HG02678 (cell line): ENCODE results near the gene GRID1.
"Not testable (repeated sequence)": the region's sequence is repeated elsewhere in the genome, so short reads cannot be mapped to it uniquely, and the experiment has no call there.

Source experiments
- ATAC-seq: cut with Tn5 transposase; IDR thresholded peaks from one replicate; pipeline ENCODE4 v1.9.1; 2021; ENCODE audit warnings: mild to moderate bottlenecking, moderate library complexity; ENCODE audit not compliant: unreplicated experiment

The GRID1 gene

DNA sequence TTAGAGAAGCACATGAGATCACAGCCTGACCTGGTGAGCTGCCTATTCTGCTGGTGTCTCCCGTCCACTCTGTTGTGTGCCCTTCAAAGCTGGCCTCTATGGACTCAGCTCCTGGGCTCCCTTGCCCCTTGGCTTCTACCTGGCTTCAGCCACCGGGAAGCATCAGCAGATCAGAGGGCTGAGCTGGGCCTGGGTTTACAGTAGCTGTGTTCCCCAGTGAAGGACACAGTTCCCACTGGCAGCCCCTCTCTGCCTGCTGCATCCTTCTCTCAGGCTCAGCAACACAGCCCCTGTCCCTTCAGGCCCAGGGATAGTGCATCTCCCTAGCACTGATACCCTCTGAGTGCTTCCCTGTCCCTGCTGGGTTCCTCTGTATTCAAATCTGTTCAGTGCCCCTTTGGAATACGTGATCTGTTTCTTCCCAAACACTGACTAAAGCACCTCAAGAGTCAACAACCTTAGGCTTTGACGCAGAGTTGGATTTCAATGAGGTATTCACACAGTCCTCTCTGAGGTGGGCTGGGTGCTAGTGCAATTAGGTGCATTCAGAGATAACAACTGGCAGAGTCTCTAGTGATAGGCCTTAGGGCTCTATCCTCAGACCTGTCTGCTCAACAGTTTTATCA, 109.8 kb downstream of the GRID1 start:
- no peak for ATAC-seq

DNA sequence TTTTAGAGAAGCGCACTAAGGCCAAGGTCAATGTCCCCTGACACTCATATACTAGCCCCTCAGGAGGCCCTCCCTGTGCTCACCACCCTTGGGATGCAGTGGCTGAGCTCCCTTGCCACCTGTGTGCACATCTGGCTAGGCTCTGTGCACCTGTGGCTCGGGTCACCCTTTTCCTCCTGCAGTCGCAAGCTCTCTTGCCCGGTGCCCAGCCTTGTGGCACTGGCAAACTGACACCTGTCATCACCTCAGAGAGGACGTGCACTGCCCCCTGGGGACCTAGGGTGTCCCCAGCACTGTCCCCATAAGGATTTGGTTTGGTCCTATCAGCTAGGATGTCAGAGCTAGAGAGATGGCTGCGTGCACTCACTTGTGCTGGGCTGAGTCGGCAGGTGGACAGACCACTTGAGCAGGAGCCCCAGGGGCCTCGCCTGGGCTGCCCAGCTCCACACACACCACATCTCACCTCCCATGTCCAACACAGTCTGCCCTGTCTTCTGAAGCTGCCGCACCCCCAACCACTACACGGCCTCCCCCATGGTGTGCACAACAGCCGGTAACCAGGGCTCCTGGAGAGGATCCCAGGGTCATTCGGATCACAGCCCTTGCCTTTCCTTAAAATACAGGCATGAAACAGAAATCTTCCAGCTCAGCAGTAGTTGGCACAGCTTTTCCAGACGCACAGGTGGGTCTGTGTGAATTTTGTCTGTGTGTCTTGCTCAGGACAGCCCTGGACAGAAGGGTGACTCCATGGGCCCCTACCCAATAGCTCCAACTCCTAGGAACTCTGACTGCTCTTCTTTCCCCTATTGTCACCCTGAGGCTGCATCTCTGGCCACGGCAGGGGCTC, 111.0 kb downstream of the GRID1 start:
- ATAC-seq: no peak

DNA sequence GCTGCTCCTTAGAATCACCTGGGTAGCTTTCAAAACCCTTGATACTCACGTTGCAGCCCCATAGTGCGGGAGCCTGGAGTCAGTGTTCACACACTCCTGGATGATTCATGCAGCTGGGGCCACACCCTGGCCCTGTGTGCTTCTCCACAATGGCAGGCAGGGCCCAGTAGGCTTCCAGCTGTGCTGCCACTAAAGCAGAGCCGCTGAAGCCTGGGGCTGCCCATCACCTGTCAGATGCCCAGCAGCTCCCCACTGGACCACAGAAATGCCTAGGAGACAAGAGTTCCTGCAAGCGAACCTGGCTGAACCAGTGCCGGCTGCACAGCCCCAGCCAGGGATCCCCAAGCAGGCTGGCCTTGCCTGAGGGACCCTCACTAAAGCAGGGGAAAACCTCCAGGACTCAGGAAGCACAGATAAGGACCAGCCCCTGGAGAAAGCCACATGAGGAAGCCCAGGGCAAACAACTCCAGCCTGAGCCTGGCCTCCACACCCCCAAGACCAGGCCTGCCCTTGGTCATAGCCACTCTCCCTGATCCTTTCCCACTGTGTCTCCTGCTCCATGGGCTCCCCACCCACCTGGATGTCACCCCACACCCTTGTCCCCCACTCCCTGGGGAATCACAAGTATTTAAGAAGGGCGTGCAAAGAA, 111.9 kb downstream of the GRID1 start:
- ATAC-seq: no peak

DNA sequence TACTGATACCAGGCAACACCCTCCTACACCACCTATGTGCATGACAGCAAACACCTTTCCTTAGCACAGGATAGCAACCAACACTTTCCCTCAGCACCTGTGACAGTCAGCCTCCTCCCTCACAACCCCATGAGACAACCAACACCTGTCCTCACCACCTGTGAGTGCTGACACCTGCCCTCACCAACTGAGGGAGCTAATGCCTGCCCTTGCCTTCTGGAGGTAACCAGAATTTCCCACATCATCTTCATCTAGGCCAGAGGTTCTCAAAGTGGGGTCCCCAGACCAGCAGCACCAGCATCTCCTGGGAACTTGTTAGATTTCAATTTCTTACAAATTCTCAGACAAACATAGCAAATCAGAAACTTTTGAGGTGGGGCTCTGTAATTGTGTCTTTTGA, 112.5 kb downstream of the GRID1 start:
- ATAC-seq: no peak

DNA sequence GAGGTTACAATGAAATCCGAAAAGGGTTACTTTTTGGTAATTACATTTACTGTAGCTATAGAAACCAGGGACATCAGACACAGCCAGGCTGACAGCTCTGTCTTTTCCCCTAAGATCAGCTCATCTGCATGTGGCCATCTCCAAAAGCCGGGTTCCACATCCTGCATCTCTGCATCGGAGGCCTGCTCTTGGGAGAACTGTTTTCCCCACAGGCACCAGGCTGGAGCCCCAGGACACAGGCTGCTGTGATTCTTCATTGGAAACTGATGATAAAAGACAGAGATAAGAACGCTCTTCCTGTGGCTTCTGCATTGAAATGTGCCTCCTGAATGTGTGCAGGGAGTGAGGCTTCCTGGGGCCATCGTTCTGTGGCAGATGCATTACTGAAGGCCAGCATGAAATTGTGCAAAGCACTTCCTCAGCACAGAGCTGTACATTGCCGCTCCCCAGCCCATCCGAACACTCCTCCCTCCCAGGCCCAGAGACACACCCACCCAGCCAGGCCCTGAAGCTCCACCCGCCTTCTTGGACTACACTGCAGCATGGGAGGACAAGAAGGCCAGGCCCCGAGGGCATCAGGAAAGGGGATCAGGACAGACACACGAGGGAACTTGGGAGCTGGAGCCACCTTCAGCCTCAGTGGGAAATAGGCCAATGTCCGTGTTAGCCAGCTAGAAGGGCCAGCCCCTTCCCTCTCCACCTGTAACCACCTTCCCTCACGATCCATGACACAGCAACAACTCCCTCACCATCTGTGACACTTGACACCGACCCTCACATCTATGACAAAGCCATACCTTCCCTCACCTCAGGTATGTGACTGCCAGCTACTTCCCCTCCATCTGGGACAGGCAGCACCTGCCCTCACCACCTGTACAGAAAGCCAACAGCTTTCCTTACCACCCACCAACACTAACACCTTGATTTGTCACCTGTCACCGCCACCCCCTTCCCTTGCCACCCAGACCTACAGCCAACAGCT, 113.2 kb downstream of the GRID1 start:
- no peak for ATAC-seq

DNA sequence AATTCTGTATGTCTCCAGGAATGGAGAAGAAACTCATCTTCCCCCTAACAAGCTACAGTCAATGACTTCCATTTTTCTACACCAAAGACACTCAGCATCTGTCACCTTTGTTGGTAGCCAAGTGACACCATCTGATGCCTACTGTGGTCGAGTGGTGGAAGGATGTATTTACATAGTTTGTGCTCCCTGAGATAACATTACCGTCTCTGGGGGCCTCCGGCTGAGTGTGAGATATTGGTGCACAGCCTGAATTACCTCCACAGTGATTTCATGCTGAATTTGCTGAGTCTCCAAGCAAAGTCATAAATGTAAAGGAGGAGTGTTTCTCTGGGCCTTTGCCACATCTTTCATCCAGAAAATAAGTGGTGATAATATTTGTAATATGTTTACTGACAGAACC, 114.0 kb downstream of the GRID1 start:
- no peak for ATAC-seq

DNA sequence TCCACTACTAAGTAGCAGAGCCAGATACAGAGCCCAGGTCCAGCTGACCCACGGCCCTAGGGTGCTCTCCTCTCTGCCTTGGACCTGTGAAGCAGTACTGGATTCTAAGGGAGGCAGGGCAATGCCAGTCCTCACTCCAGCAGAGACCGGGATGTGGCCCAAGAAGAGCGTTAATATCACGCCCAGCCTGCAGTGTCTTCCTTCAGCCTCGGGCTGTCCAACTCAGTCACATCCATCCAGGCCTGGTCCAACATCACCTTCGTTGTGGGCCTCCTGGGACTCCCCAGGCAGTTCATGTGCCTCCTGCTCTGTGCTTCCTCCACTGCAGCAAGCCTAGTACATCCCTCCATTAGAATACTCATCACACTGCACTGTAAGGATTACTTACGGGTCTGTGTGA, 114.5 kb downstream of the GRID1 start:
- no peak for ATAC-seq

DNA sequence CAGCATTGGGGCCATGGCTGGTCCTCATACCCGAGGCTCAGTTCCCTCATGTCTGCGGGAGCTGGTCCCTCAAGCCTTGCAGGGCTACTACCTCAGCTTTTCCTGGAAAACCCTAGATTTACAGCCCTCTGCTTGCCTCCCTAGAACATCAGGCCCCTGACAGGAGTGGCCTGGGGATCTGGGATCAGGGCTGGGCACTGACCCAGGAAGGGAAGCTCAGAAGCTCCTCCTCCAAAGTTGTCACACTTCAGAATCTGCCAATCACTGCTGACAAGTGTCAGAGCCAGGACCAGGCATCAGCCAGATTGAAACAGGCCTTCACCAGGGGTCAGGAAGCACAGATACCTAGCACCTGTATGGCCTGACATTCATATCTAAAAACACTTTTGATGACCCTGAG, 115.2 kb downstream of the GRID1 start:
- ATAC-seq: no peak

DNA sequence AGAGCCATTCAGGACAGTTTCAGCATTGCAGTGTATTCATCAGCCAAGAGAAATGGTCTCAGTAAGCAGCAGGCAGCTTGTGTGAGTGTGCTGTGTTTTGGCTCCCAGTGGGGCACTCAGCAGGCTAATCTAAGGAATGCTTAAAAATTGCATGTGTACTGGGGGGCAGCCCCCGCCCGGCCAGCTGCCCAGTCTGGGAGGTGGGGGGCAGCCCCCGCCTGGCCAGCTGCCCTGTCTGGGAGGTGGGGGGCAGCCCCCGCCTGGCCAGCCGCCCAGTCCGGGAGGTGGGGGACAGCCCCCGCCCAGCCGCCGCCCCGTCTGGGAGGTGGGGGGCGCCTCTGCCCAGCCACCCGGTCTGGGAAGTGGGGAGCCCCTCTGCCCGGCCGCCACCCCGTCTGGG, 116.2 kb downstream of the GRID1 start:
- no peak for ATAC-seq

DNA sequence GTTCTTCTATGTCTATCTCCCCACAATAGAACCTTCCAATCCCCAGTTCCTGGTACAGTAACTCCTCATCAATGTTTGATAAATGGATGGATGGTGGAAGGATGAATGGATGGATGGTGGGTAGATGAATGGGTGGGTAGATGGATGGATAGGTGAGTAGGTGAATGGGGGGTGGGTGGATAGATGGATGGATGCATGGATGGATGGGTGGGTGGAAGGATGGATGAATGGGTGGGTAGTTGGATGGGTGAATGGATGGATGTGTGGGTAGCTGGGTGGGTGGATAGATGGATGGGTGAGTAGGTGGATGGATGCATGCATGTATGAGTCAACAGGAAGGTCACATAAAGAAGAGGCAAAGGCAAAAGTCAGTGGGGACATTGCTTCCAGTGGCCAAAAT, 116.8 kb downstream of the GRID1 start:
- no peak for ATAC-seq

DNA sequence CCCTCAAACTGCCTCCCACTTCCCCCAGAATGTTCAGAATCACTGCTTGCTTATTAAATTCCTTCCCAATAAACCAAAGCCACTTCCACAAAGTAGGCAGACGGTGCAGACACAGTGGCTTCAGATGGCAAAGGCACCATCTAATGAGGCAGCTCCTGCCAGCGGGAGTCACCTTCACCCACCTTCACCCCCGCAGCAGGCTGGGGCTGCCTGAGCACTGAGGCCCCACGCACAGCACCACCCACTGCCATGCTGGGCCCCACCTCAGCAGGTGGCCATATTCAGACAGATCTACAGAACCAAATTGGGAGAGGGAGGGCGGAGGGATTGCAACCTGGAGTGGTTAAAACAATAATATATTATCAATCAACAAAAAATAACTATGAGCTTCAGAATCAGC, 118.5 kb downstream of the GRID1 start:
- no peak for ATAC-seq

DNA sequence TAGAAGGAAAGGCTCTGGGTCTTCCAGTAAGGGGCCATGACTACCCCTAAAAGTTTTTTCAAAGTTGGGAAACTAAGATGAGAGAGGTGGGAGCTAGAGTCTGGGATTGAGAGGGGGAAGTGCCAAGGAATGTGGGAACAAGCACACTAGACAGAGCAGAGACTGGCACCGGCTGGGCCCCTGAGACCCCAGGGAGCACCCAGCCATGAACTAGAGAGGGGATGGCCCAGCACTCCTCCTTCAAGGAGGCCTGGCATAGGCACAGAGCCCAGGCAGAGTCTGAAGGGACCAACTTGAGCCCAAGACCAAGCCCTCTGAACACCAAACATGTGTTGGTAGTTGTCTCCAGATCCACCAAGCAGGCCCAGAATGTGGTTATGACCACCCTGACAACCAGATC, 119.0 kb downstream of the GRID1 start:
- no peak for ATAC-seq

DNA sequence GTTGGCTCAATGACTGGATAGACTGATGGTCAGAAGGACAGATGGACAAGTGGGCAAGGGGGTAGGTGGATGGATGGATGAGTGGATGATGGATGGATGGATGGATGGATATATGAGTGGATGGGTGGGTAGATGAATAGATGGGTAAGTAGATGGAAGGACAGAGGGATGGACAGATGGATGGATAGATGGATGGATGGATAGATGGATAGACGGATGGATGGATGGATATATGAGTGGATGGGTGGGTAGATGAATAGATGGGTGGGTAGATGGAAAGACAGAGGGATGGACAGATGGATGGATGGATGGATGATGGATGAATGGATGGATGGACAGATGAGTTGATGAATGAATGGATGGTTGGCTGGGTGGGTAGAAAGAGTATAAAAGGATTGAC, 119.5 kb downstream of the GRID1 start:
- no peak for ATAC-seq

DNA sequence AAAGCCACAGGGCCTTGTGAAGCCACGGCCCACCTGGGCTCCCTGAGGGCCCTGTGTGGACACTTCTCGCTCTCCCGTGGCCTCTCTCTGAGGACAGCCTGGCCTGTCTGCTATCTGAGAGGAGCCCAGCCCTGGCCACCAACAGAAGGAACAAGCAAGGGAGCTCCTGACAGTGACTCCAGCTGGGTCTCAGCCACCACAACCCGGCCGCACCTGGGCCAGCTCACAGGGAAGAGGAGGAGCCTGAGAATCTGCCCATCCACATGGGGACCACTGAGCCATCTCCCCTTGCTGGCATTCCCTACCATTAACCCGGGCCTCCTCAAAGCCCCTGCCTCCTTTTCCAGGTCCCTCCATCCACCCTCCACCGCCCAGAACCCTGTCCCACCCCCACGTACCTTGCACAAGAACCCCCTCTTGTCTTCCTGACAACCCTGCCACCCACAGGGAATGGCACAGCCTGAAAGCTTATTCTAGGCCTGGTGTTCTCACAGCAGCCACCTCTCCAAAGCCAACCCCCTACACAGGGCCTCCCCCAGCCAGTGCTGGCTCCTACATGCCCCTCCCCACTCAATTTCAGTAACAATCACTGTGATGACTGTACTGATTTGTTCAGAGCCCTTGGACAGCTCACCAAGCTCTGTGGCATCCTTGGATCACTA, 120.2 kb downstream of the GRID1 start:
- ATAC-seq: no peak

DNA sequence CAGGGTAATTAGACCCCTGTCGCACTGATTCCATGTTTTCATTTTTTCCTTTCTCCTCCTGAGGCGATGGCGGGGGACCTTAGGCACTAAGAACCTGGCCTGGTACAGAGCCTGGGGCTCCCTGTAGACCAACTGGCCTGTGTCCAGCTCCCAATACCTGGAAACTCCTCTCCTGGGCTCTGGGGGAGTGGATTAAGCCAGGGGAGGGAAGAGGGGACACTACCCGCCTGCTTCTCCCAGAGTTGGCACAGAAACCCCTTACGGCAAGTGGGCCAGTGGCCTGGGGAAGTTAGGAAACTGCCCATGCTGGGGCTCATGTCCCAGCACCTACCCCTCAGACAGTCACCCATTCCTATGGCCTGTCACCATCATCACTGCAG, 121.6 kb downstream of the GRID1 start:
- no peak for ATAC-seq

DNA sequence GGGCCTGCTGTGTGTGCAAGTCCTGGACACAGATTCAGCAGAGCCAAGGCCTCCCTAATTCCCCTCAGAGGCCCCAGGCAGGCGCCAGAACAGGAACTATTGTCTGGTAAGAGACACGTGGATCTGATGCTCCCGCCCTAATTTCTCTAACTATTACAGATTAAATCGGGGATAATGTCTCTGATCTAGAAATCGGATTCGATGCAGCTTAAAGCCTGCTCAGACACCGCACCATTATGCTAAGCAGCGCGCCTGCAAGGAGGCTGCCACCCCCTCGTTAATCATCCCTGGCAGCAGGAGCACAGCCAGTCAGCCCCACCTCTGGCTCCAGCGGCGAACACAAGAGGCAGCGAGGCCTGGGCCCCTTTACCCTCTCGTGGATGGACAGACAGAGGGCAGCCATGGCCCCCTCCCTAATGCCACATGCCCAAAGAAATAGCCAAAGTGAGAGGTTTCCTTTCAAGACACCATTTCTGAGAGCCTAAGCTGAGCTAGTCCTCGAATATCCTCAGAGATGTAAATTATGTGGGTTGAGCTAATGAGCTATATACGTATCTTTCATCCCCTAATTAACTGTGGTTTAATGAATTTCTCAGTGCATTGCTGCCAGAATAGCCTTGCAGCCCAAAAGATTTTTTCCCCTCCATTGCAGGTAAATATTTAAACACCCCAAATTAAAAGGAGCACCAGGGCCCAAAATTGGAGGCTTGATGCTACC, 122.1 kb downstream of the GRID1 start:
- ATAC-seq: no peak

DNA sequence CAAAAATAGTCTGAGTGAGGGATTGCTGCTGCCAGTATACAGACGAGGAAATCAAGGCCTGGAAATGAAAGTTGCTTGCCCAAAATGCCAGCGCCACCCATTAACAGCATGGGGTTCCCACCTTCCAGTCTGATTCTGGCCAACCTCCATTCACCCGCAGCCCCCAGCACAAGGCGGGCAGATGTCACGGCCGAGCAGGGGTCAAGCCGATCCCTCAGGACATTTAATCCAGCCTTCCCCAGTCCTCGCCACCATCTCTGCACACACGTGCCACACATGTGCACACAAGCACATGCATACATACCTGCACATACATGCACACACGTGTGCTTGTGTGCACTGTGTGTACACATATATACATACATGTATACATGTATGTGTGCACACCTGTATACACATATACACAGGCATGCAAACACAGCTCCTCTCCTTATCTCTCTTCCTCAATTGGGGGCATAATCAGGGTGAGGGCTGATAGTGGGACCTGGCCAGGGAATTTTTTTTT, 122.9 kb downstream of the GRID1 start:
- ATAC-seq: no peak

DNA sequence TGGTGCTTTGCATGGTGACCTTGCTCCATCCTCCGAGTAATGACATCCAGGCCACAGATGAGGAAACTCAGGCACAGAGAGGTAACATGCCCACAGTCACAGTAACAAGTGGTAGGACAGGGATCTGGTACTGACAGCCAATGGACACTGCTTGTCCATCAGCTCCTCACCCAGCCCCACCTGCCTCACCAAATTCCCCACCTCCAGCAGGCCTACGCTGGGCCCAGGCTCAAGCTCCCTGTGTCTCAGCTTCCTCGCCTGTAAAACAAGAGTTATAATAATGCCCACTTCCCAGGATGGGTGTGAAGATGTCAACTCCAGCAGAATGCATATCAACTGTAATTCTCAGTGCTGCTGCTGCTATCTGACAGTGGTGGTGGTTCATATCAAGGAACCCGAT, 123.8 kb downstream of the GRID1 start:
- ATAC-seq: no peak

DNA sequence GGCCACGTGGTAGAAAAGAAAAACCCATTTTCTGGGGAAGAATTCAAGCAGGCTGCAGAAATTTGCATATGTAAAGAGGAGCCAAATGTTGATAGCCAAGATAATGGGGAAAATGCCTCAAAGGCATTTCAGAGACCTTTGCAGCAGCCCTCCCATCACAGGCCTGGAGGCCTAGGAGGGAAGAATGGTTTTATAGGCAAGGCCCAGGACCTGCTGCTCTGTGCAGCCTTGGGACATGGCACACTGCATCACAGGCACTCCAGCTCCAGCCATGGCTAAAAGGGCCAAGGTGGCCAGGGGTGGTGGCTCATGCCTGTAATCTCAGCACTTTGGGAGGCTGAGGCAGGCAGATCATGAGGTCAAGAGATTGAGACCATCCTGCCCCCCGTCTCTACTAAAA, 128.5 kb downstream of the GRID1 start:
- ATAC-seq: not testable (repeated sequence)
